ENCODE data around the gene ZNF684.
"Not testable (repeated sequence)": the region's sequence is repeated elsewhere in the genome, so short reads cannot be mapped to it uniquely, and the experiment has no call there.

The ZNF684 gene

GRCh38 chr1:40535732-40536131, 4.3 kb downstream of the ZNF684 start:
- H3K4me3 ChIP-seq (ENCODE audit: low read depth, low read length), result no peak overlapping the region
- H3K27ac ChIP-seq (ENCODE audit: low read depth, low read length), result no peak overlapping the region
- 0 out of 2 replicates have a peak, but pooled peaks cover 6% of the 10 kb centered on the region for H3K4me1 ChIP-seq (ENCODE audit: control insufficient read depth, insufficient read depth, low read length)
- no peaks in the 10 kb centered on the region for H3K9me3 ChIP-seq (ENCODE audit: control insufficient read depth, insufficient read depth, low read length)
- 0 out of 2 replicates have a peak, but pooled peaks cover 6% of the 10 kb centered on the region for H3K36me3 ChIP-seq (ENCODE audit: control insufficient read depth, insufficient read depth, low read length)
- H3K9ac ChIP-seq (ENCODE audit: low read depth, low read length), result no peak overlapping the region
- no peaks in the 10 kb centered on the region for H3K27me3 ChIP-seq (ENCODE audit: control insufficient read depth, insufficient read depth, low read length)

DNA sequence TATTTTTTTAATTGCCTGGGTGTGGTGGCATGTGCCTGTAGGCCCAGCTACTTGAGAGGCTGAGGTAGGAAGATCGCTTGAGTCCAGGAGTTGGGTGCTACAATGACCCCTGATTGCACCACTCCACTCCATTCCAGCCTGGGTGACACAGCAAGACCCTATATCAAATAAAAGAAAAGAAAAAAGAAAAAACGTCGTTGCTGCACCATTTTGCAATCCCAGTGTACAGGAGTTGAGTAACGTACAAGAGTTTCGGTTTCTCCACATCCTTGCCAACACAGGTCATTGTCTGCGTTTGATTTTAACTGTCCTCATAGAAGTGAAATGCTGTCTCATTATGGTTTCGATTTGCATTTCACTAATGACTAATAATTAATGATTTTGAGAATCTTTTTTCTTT, 7.9 kb downstream of the ZNF684 start:
- H3K27ac ChIP-seq (ENCODE audit: low read depth, low read length), result no peak overlapping the region
- H3K36me3 ChIP-seq (ENCODE audit: control insufficient read depth, insufficient read depth, low read length), result peaks cover 30% of the 10 kb centered on the region
- H3K9ac ChIP-seq (ENCODE audit: low read depth, low read length), result no peak overlapping the region
- no peak overlapping the region for H3K4me3 ChIP-seq (ENCODE audit: low read depth, low read length)
- H3K27me3 ChIP-seq (ENCODE audit: control insufficient read depth, insufficient read depth, low read length), result no peaks in the 10 kb centered on the region
- no peaks in the 10 kb centered on the region for H3K4me1 ChIP-seq (ENCODE audit: control insufficient read depth, insufficient read depth, low read length)
- no peaks in the 10 kb centered on the region for H3K9me3 ChIP-seq (ENCODE audit: control insufficient read depth, insufficient read depth, low read length)

- no peak overlapping the region for H3K4me3 ChIP-seq (ENCODE audit: low read depth, low read length)
- no peaks in the 10 kb centered on the region for H3K27me3 ChIP-seq (ENCODE audit: control insufficient read depth, insufficient read depth, low read length)
Observed at GRCh38 chr1:40546957-40547356, 15.5 kb downstream of the ZNF684 start.

DNA sequence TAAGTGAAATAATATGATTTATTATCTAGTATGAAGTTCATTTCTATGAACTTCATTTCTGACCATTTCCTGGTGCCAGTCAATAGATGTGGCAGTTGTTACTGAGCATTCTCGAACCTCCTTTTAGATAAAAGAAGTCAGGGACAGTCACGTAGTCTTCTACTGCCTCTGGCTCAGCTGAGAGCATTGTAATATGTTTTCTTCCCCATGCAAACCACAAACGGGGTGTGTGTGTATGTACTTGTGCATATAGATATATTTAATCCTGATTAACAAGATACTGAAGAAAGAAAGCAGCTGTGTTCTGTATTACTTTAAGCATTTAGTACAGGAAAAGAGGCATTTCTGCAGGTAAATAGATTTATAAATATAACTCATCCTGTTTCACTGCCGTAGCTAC, 21.6 kb downstream of the ZNF684 start:
- Histone ChIP-seq H3K9ac (ENCODE audit: low read depth, low read length) (no peak overlapping the region), H3K9me3 (ENCODE audit: control insufficient read depth, insufficient read depth, low read length) (no peaks in the 10 kb centered on the region), H3K27ac (ENCODE audit: low read depth, low read length) (no peak overlapping the region), H3K4me3 (ENCODE audit: low read depth, low read length) (no peak overlapping the region), H3K4me1 (ENCODE audit: control insufficient read depth, insufficient read depth, low read length) (no peaks in the 10 kb centered on the region), H3K36me3 (ENCODE audit: control insufficient read depth, insufficient read depth, low read length) (no peaks in the 10 kb centered on the region), H3K27me3 (ENCODE audit: control insufficient read depth, insufficient read depth, low read length) (no peaks in the 10 kb centered on the region)

More at GRCh38 chr1:40546957-40547356, 15.5 kb downstream of the ZNF684 start:
- Histone ChIP-seq H3K9me3 (ENCODE audit: control insufficient read depth, insufficient read depth, low read length) (peaks cover 15% of the 10 kb centered on the region), H3K9ac (ENCODE audit: low read depth, low read length) (no peak overlapping the region), H3K4me1 (ENCODE audit: control insufficient read depth, insufficient read depth, low read length) (no peaks in the 10 kb centered on the region), H3K36me3 (ENCODE audit: control insufficient read depth, insufficient read depth, low read length) (peaks cover 48% of the 10 kb centered on the region), H3K27ac (ENCODE audit: low read depth, low read length) (no peak overlapping the region)

GRCh38 chr1:40554807-40555206, 23.4 kb downstream of the ZNF684 start:
- H3K27me3 ChIP-seq (ENCODE audit: control insufficient read depth, insufficient read depth, low read length); H3K9me3 ChIP-seq (ENCODE audit: control insufficient read depth, insufficient read depth, low read length); H3K9ac ChIP-seq (ENCODE audit: low read depth, low read length); H3K4me3 ChIP-seq (ENCODE audit: low read depth, low read length); H3K4me1 ChIP-seq (ENCODE audit: control insufficient read depth, insufficient read depth, low read length); H3K27ac ChIP-seq (ENCODE audit: low read depth, low read length); H3K36me3 ChIP-seq (ENCODE audit: control insufficient read depth, insufficient read depth, low read length): not testable (repeated sequence)

DNA sequence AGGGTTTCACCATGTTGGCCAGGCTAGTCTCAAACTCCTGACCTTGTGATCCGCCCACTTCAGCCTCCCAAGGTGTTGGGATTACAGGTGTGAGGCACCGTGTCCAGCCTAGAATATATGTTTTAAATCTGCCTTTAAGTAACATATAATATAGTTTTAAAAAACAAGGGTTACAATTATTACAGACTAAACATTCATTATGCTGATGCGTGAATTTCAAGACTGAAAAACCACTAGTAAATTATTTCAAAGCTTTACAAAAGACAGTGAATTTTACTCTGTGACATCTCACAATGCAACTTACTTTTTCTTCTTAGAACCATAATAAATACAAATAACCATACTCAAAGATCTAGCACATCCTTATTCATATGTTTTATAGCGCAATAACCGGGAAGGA, 24.7 kb downstream of the ZNF684 start:
- no peaks in the 10 kb centered on the region for H3K4me1 ChIP-seq (ENCODE audit: control insufficient read depth, insufficient read depth, low read length)
- no peaks in the 10 kb centered on the region for H3K36me3 ChIP-seq (ENCODE audit: control insufficient read depth, insufficient read depth, low read length)

GRCh38 chr1:40558241-40558640, 26.8 kb downstream of the ZNF684 start:
- H3K36me3 ChIP-seq (ENCODE audit: control insufficient read depth, insufficient read depth, low read length), result not testable (repeated sequence)

More for the DNA sequence above, 24.7 kb downstream of the ZNF684 start:
- Histone ChIP-seq H3K9ac (ENCODE audit: low read depth, low read length) (no peak overlapping the region), H3K27me3 (ENCODE audit: control insufficient read depth, insufficient read depth, low read length) (no peaks in the 10 kb centered on the region), H3K4me3 (ENCODE audit: low read depth, low read length) (no peak overlapping the region), H3K27ac (ENCODE audit: low read depth, low read length) (no peak overlapping the region), H3K9me3 (ENCODE audit: control insufficient read depth, insufficient read depth, low read length) (no peaks in the 10 kb centered on the region)

GRCh38 chr1:40562185-40562584, 30.7 kb downstream of the ZNF684 start:
- Histone ChIP-seq H3K4me1 (ENCODE audit: control insufficient read depth, insufficient read depth, low read length) (no peaks in the 10 kb centered on the region), H3K4me3 (ENCODE audit: low read depth, low read length) (no peak overlapping the region), H3K27me3 (ENCODE audit: control insufficient read depth, insufficient read depth, low read length) (no peaks in the 10 kb centered on the region), H3K9me3 (ENCODE audit: control insufficient read depth, insufficient read depth, low read length) (no peaks in the 10 kb centered on the region), H3K36me3 (ENCODE audit: control insufficient read depth, insufficient read depth, low read length) (no peaks in the 10 kb centered on the region), H3K27ac (ENCODE audit: low read depth, low read length) (no peak overlapping the region), H3K9ac (ENCODE audit: low read depth, low read length) (no peak overlapping the region)

More at GRCh38 chr1:40558241-40558640, 26.8 kb downstream of the ZNF684 start:
- H3K4me3 ChIP-seq (ENCODE audit: low read depth, low read length); H3K27me3 ChIP-seq (ENCODE audit: control insufficient read depth, insufficient read depth, low read length); H3K9me3 ChIP-seq (ENCODE audit: control insufficient read depth, insufficient read depth, low read length); H3K27ac ChIP-seq (ENCODE audit: low read depth, low read length); H3K9ac ChIP-seq (ENCODE audit: low read depth, low read length); H3K4me1 ChIP-seq (ENCODE audit: control insufficient read depth, insufficient read depth, low read length): not testable (repeated sequence)

DNA sequence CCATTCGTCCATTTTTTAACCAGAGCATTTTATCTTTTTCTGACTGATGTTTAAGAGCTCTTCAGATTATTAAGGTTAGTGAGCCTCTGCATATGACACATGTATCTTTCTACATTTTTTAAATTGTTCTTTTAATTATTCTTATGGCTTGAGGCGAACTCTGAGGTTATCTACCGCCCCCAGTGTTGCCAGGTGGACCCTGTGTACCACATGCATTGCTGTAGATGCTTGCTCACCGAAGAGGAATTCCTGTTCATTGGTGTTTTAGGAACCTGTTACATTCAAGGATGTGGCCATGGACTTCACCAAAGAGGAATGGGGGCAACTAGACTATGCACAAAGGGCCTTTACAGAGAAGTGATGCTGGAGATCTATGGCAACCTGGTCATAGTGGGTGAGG, 31.8 kb downstream of the ZNF684 start:
- Histone ChIP-seq H3K9ac (ENCODE audit: low read depth, low read length) (no peak overlapping the region), H3K4me1 (ENCODE audit: control insufficient read depth, insufficient read depth, low read length) (no peaks in the 10 kb centered on the region), H3K4me3 (ENCODE audit: low read depth, low read length) (no peak overlapping the region), H3K27ac (ENCODE audit: low read depth, low read length) (no peak overlapping the region), H3K27me3 (ENCODE audit: control insufficient read depth, insufficient read depth, low read length) (no peaks in the 10 kb centered on the region), H3K36me3 (ENCODE audit: control insufficient read depth, insufficient read depth, low read length) (no peaks in the 10 kb centered on the region), H3K9me3 (ENCODE audit: control insufficient read depth, insufficient read depth, low read length) (no peaks in the 10 kb centered on the region)

GRCh38 chr1:40564506-40564905, 33.1 kb downstream of the ZNF684 start:
- Histone ChIP-seq H3K4me3 (ENCODE audit: low read depth, low read length) (no peak overlapping the region), H3K9ac (ENCODE audit: low read depth, low read length) (no peak overlapping the region), H3K9me3 (ENCODE audit: control insufficient read depth, insufficient read depth, low read length) (no peaks in the 10 kb centered on the region), H3K27me3 (ENCODE audit: control insufficient read depth, insufficient read depth, low read length) (no peaks in the 10 kb centered on the region), H3K36me3 (ENCODE audit: control insufficient read depth, insufficient read depth, low read length) (no peaks in the 10 kb centered on the region), H3K4me1 (ENCODE audit: control insufficient read depth, insufficient read depth, low read length) (no peaks in the 10 kb centered on the region), H3K27ac (ENCODE audit: low read depth, low read length) (no peak overlapping the region)

GRCh38 chr1:40564913-40565312, 33.5 kb downstream of the ZNF684 start:
- Histone ChIP-seq H3K9me3 (ENCODE audit: control insufficient read depth, insufficient read depth, low read length) (no peaks in the 10 kb centered on the region), H3K27me3 (ENCODE audit: control insufficient read depth, insufficient read depth, low read length) (no peaks in the 10 kb centered on the region), H3K4me3 (ENCODE audit: low read depth, low read length) (no peak overlapping the region), H3K4me1 (ENCODE audit: control insufficient read depth, insufficient read depth, low read length) (no peaks in the 10 kb centered on the region), H3K9ac (ENCODE audit: low read depth, low read length) (no peak overlapping the region), H3K27ac (ENCODE audit: low read depth, low read length) (no peak overlapping the region), H3K36me3 (ENCODE audit: control insufficient read depth, insufficient read depth, low read length) (no peaks in the 10 kb centered on the region)

GRCh38 chr1:40567825-40568224, 36.4 kb downstream of the ZNF684 start:
- no peak overlapping the region for H3K27ac ChIP-seq (ENCODE audit: low read depth, low read length)
- no peaks in the 10 kb centered on the region for H3K27me3 ChIP-seq (ENCODE audit: control insufficient read depth, insufficient read depth, low read length)
- no peaks in the 10 kb centered on the region for H3K4me1 ChIP-seq (ENCODE audit: control insufficient read depth, insufficient read depth, low read length)
- no peak overlapping the region for H3K9ac ChIP-seq (ENCODE audit: low read depth, low read length)
- H3K9me3 ChIP-seq (ENCODE audit: control insufficient read depth, insufficient read depth, low read length), result no peaks in the 10 kb centered on the region
- H3K4me3 ChIP-seq (ENCODE audit: low read depth, low read length), result no peak overlapping the region
- H3K36me3 ChIP-seq (ENCODE audit: control insufficient read depth, insufficient read depth, low read length), result no peaks in the 10 kb centered on the region
